GM12878 (cell line): ENCODE results near the gene SMOC1. TPM values are rescaled to one million over a fixed set of nuclear protein-coding genes. Genes with fewer than 3 reads are reported as not detected.

Source experiments
- ATAC-seq: fragments of 200-7000 bp; cut with Tn5 transposase; 3 replicates; pipeline ENCODE4 v1.9.1; 2020; ENCODE audit warnings: mild to moderate bottlenecking, moderate library complexity
- BruUV-seq: library from RNA; stranded (reverse); fragments of 400-500 nt; replicated peaks from 2 replicates; lab custom pipeline; 2021; lab: Mats Ljungman, UMichigan
- CTCF ChIA-PET: fragments of 300-600 bp; sonication (Branson Sonifier 250); formaldehyde crosslinking; extraction: SDS; loops from one replicate; lab custom pipeline; 2021; ENCODE audit warnings: inconsistent platforms; lab: Yijun Ruan, JAX
- POLR2A ChIA-PET: fragments of 350-600 bp; formaldehyde crosslinking; extraction: SDS; loops from one replicate; lab custom pipeline; 2021; ENCODE audit warnings: inconsistent platforms; lab: Charles Lee
- RAD21 ChIA-PET: fragments of 300-600 bp; sonication (Branson Sonifier 250); formaldehyde crosslinking; loops from one replicate; lab custom pipeline; 2023; ENCODE audit warnings: antibody characterized with exemption; ENCODE audit not compliant: unreplicated experiment; lab: Charles Lee
- SMC1A ChIA-PET: fragments of 300-600 bp; sonication (Branson Sonifier 250); formaldehyde crosslinking; loops from one replicate; lab custom pipeline; 2023; ENCODE audit not compliant: unreplicated experiment, uncharacterized antibody; lab: Charles Lee
- DNase-seq: peaks from one replicate; pipeline ENCODE4 v3.0.0-alpha.2; 2011; ENCODE audit warnings: low read depth, low spot score
- FAIRE-seq: peaks from 3 replicates; lab custom pipeline; 2011; peaks lifted over from hg19 to GRCh38; lab: Jason Lieb, UNC
- H2AFZ ChIP-seq: 2 replicates; pipeline ENCODE4 v1.6.0; 2011; ENCODE audit warnings: low read depth, low read length, control low read depth; ENCODE audit not compliant: control insufficient read depth
- H3K27ac ChIP-seq: 2 replicates; pipeline ENCODE4 v1.5.1; 2011; ENCODE audit warnings: control low read depth; ENCODE audit not compliant: control insufficient read depth, insufficient read depth
- H3K27me3 ChIP-seq, 2 experiments: replicated peaks in 1 of 2; 2 replicates each; pipeline versions ENCODE4 v1.6.0 to v1.6.1; 2011; ENCODE audit warnings: low read length in 1 of 2; ENCODE audit not compliant: control insufficient read depth in 2 of 2, insufficient read depth in 2 of 2
- H3K36me3 ChIP-seq, 2 experiments: 2 replicates each; pipeline ENCODE4 v1.5.1; 2011; ENCODE audit warnings: low read length in 1 of 2; ENCODE audit not compliant: control insufficient read depth in 2 of 2, insufficient read depth in 2 of 2
- H3K4me1 ChIP-seq: 2 replicates; pipeline ENCODE4 v1.6.1; 2011; ENCODE audit warnings: mild to moderate bottlenecking, low read length, moderate library complexity, mixed read lengths; ENCODE audit not compliant: control insufficient read depth, insufficient read depth
- H3K4me2 ChIP-seq: 2 replicates; pipeline ENCODE4 v1.6.0; 2011; ENCODE audit warnings: control low read depth; ENCODE audit not compliant: control insufficient read depth, insufficient read depth
- H3K4me3 ChIP-seq: fragments of 200-600 bp; sonication (generic); 2 replicates; pipeline ENCODE4 v1.5.1; 2016
- H3K79me2 ChIP-seq: 2 replicates; pipeline ENCODE4 v1.6.0; 2011; ENCODE audit warnings: low read length; ENCODE audit not compliant: control insufficient read depth, insufficient read depth
- H3K9ac ChIP-seq: 2 replicates; pipeline ENCODE4 v1.8.0; 2011; ENCODE audit warnings: low read length, control low read depth, mixed read lengths; ENCODE audit not compliant: control insufficient read depth, insufficient read depth
- H3K9me3 ChIP-seq: replicated peaks from 3 replicates; pipeline ENCODE4 v1.5.1; 2011; ENCODE audit warnings: mild to moderate bottlenecking, low read length; ENCODE audit not compliant: control insufficient read depth, insufficient read depth
- H4K20me1 ChIP-seq: 2 replicates; pipeline ENCODE4 v1.6.0; 2011; ENCODE audit not compliant: control insufficient read depth, insufficient read depth
- CEBPB ChIP-seq, 2 experiments: fragments of 150-350 bp in 1 of 2; IDR thresholded peaks; 2 replicates each; pipeline ENCODE4 v1.6.1; 2012 to 2014; ENCODE audit warnings: low read depth in 2 of 2, low read length in 2 of 2, borderline replicate concordance in 1 of 2, inconsistent platforms in 1 of 2
- ESRRA ChIP-seq: IDR thresholded peaks from 2 replicates; pipeline ENCODE4 v1.6.1; 2012; ENCODE audit warnings: mild to moderate bottlenecking, low read length, improper control_type of control experiment
- GATAD2B ChIP-seq: fragments of 450-650 bp; conservative IDR thresholded peaks from 2 replicates; pipeline ENCODE4 v1.6.1; 2017; ENCODE audit warnings: low read depth, mild to moderate bottlenecking, moderate library complexity
- JUND ChIP-seq: IDR thresholded peaks from 2 replicates; pipeline ENCODE4 v1.6.1; 2012; ENCODE audit warnings: low read depth, mild to moderate bottlenecking, low read length, improper control_type of control experiment, moderate library complexity
- MEF2A ChIP-seq: IDR thresholded peaks from 2 replicates; pipeline ENCODE4 v1.6.1; 2011; ENCODE audit warnings: low read depth, mild to moderate bottlenecking, low read length, moderate library complexity; ENCODE audit not compliant: insufficient read depth
- MYC ChIP-seq: IDR thresholded peaks from 2 replicates; pipeline ENCODE4 v1.6.1; 2011; ENCODE audit warnings: mild to moderate bottlenecking, low read length, moderate library complexity, inconsistent platforms; ENCODE audit not compliant: insufficient read depth, insufficient replicate concordance, insufficient read length, severe bottlenecking
- NFYB ChIP-seq: IDR thresholded peaks from 2 replicates; pipeline ENCODE4 v1.6.1; 2011; ENCODE audit warnings: low read depth, mild to moderate bottlenecking, low read length, improper control_type of control experiment, moderate library complexity; ENCODE audit not compliant: insufficient read depth
- NR2C1 ChIP-seq: fragments of 450-650 bp; IDR thresholded peaks from 2 replicates; pipeline ENCODE4 v1.6.1; 2017; ENCODE audit warnings: antibody characterized with exemption, mild to moderate bottlenecking, moderate library complexity
- PAX8 ChIP-seq: fragments of 450-650 bp; IDR thresholded peaks from 2 replicates; pipeline ENCODE4 v1.6.1; 2017; ENCODE audit warnings: mild to moderate bottlenecking, moderate library complexity
- RAD21 ChIP-seq: IDR thresholded peaks from 2 replicates; pipeline ENCODE4 v1.6.1; 2011; ENCODE audit warnings: mild to moderate bottlenecking, low read depth, low read length, moderate library complexity; ENCODE audit not compliant: insufficient read depth
- SKIL ChIP-seq: fragments of 450-650 bp; IDR thresholded peaks from 2 replicates; pipeline ENCODE4 v1.6.1; 2017; ENCODE audit warnings: mild to moderate bottlenecking, low read depth, inconsistent platforms; ENCODE audit not compliant: poor library complexity, severe bottlenecking
- ZNF207 ChIP-seq: fragments of 450-650 bp; IDR thresholded peaks from 2 replicates; pipeline ENCODE4 v1.6.1; 2014; ENCODE audit warnings: antibody characterized with exemption, mild to moderate bottlenecking, borderline replicate concordance
- ZNF217 ChIP-seq: fragments of 450-650 bp; IDR thresholded peaks from 2 replicates; pipeline ENCODE4 v1.6.1; 2017; ENCODE audit warnings: antibody characterized with exemption, mild to moderate bottlenecking
- ZNF274 ChIP-seq: IDR thresholded peaks from one replicate; pipeline ENCODE4 v1.8.0; 2011; ENCODE audit not compliant: insufficient read length, insufficient read depth
- WGBS: methylation state at CpG from one replicate; pipeline ENCODE4 v1.1.6; 2016; ENCODE audit warnings: low lambda C conversion rate; ENCODE audit not compliant: insufficient replicate concordance, insufficient coverage; ENCODE audit errors: missing lambda C conversion rate; 5-methylcytosine and 5-hydroxymethylcytosine counted together
- in situ Hi-C: fragments of 300-500 bp; cut with MboI; formaldehyde crosslinking; loops from 9 replicates; pipeline ENCODE4 v1.14.3; 2018; ENCODE audit warnings: mixed read lengths
- intact Hi-C: fragments of 100-400 bp; cut with micrococcal nuclease; formaldehyde crosslinking; loops from one replicate; pipeline ENCODE4 v1.14.2; 2022; ENCODE audit not compliant: unreplicated experiment
- polyA plus RNA-seq, 11 experiments: library from polyadenylated mRNA; depleted of rRNA in 4 of 11; unstranded in 6 of 11; stranded (reverse) in 5 of 11; fragments of >200 nt; fragmentation: Nextera tagmentation in 4 of 11; fragmentation: Illumina TruSeq in 1 of 11; extraction: Ambion mirVana in 4 of 11; extraction: Trizol in 1 of 11; gene quantifications; 1 replicate in 1 of 11; 2 replicates in 10 of 11; pipeline versions ENCODE4 v1.2.1 to v1.2.3, GENCODE V29; 2011 to 2016; ENCODE audit warnings: inconsistent platforms in 2 of 11, missing spikeins in 2 of 11, low read depth in 1 of 11
- total RNA-seq, 4 experiments: library from RNA; depleted of rRNA in 3 of 4; stranded (reverse); fragments of >200 nt in 3 of 4; fragmentation: Illumina TruSeq in 1 of 4; extraction: Trizol in 1 of 4; gene quantifications; 2 replicates each; pipeline versions ENCODE4 v1.2.1 to v1.2.3, GENCODE V29; 2013 to 2021
- TF ChIP-seq, protein P1 (sequence below): IDR thresholded peaks from 2 replicates; pipeline ENCODE4 v1.6.1; 2012; ENCODE audit warnings: low read depth, low read length, improper control_type of control experiment
- TF ChIP-seq, protein P2 (sequence below): IDR thresholded peaks from 2 replicates; pipeline ENCODE4 v1.6.1; 2011; ENCODE audit warnings: low read depth, mild to moderate bottlenecking, low read length, moderate library complexity, borderline replicate concordance; ENCODE audit errors: extremely low read depth

Gene SMOC1
- total and polyA plus RNA-seq, 10 of the 15 experiments (the other 5 are each of a cell fraction or from before 2014, with no cell fraction given) = 0.03 to 0.26 (median 0.14) TPM; not detected in 7

DNA sequence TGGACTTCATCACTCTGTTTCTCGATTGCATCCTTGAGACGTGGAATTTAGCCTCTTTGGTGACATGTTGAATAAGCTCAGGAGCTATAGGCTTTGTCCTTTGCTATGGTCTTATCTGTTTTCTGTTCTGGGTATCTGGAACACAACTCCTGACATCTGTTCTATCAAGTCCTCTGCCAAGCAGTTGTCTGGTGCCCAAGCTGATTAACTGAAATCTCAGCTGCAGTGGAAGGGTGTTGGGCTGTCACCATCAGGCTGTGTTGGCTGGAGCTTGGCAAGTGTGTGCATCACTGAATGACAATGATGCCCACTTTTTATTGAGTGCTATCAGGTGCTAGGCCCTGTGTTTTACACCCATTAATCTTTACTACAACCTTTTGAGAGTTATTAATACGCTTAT, 77.8 kb downstream of the SMOC1 start:
- Histone ChIP-seq H3K9me3 (no peaks in the 10 kb centered on the region), H3K27ac (no peak overlapping the region), H3K4me2 (no peak overlapping the region), H3K4me3 (no peak overlapping the region), H3K4me1 (no peaks in the 10 kb centered on the region), H3K9ac (no peak overlapping the region), H2AFZ (no peak overlapping the region), H3K27me3 (peaks cover 0 to 12% of the 10 kb centered on the region in 2 experiments), H4K20me1 (no peaks in the 10 kb centered on the region), H3K36me3 (no peaks in the 10 kb centered on the region), H3K79me2 (no peaks in the 10 kb centered on the region)
- no TSS peak for BruUV-seq
- ATAC-seq (no peak), DNase-seq (no peak), FAIRE-seq (no peak)
- ChIA-PET POLR2A (no interaction called here), RAD21 (no interaction called here), CTCF (interaction anchor here (1.0 to 1.1 kb wide), 2 partner anchors 9 to 138 kb away, joined by 3 read pairs; no protein-coding TSS in a partner anchor), SMC1A (no interaction called here)
- in situ Hi-C loops (no loop called here), intact Hi-C loops (no loop called here)
- TF ChIP-seq PAX8 = no peak
- no peak for TF ChIP-seq MYC
- no peak for TF ChIP-seq ZNF274
- TF ChIP-seq RAD21 = no peak
- no peak for TF ChIP-seq GATAD2B
- no peak for TF ChIP-seq ESRRA
- 8% methylated on average over 3 of the region's 3 CpGs for WGBS

DNA sequence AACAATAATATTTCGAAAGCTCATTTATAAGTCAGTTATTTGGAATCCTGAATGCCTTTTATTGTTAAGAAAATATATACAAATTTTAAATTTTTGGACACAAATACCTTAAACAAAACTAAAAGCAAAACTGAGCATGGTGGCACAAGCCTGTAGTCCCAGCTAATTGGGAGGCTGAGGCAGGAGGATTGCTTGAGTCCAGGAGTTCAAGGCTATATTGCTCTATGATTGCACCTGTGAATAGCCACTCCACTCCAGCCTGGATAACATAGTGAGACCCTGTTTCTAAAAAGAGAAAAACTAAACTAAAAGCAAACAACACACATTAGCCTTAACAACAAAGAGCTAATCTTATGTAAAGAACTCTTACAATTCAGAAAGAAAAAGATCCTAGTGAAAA, 78.8 kb downstream of the SMOC1 start:
- no peaks in the 10 kb centered on the region for H3K79me2 ChIP-seq
- BruUV-seq = no TSS peak
- no peak overlapping the region for H3K9ac ChIP-seq
- no peaks in the 10 kb centered on the region for H4K20me1 ChIP-seq
- H3K27me3 ChIP-seq = peaks cover 0 to 12% of the 10 kb centered on the region in 2 experiments
- ATAC-seq (no peak), DNase-seq (no peak), FAIRE-seq (no peak)
- WGBS = 67% methylated on average over 1 of the region's 1 CpG
- ChIA-PET CTCF (no interaction called here), POLR2A (no interaction called here), RAD21 (no interaction called here), SMC1A (interaction anchor here (1.3 to 1.5 kb wide), 3 partner anchors 10 to 74 kb away, joined by 3 to 4 read pairs (median 3); no protein-coding TSS in a partner anchor)
- no peak overlapping the region for H3K4me3 ChIP-seq
- H3K4me2 ChIP-seq = no peak overlapping the region
- H3K4me1 ChIP-seq = no peaks in the 10 kb centered on the region
- H3K27ac ChIP-seq = no peak overlapping the region
- in situ Hi-C loops (no loop called here), intact Hi-C loops (no loop called here)
- H3K9me3 ChIP-seq = no peaks in the 10 kb centered on the region
- H3K36me3 ChIP-seq = no peaks in the 10 kb centered on the region
- H2AFZ ChIP-seq = no peak overlapping the region
- TF ChIP-seq CEBPB (IDR thresholded peaks at IDR 0.05; ENCODE audit: borderline replicate concordance in 1 of 2, low read depth in 2 of 2, low read length in 2 of 2) = no peak
- no peak for TF ChIP-seq JUND
- TF ChIP-seq, protein P1, sequence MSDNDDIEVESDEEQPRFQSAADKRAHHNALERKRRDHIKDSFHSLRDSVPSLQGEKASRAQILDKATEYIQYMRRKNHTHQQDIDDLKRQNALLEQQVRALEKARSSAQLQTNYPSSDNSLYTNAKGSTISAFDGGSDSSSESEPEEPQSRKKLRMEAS = no peak
- no peak for TF ChIP-seq MEF2A
- TF ChIP-seq SKIL = no peak
- no peak for TF ChIP-seq ZNF207
- TF ChIP-seq NR2C1 = no peak
- TF ChIP-seq, protein P2, sequence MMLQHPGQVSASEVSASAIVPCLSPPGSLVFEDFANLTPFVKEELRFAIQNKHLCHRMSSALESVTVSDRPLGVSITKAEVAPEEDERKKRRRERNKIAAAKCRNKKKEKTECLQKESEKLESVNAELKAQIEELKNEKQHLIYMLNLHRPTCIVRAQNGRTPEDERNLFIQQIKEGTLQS = no peak
- TF ChIP-seq ZNF217 = no peak
- TF ChIP-seq NFYB = no peak
- TF ChIP-seq GATAD2B = no peak
